ENCODE results near the gene ZNF2. TPM values are rescaled to one million over a fixed set of nuclear protein-coding genes. Genes with fewer than 3 reads are reported as not detected.

The ZNF2 gene
- total and polyA plus RNA-seq, 2 of the 13 experiments (the other 11 are each of a cell fraction or from before 2014, with no cell fraction given) = 4.3 to 6.1 TPM

DNA sequence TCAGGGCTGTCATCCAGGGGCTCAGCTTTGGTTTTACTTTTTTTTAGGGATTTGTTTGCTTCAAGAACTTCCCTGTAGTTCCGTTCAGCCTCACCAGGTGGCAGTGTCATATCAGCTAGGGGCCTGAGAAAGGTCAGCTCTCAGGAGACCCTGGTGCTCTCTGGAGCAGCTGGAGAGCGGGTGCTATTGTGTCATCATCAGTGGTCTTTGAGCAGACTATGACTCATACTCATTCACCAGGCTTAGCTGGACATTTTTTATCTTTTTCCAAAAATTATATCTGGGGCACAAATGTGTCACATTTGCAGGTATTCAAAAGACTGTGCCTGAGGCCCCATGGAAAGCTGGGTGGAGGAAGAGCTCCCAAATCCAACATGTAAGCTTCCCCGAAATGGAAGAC lies 66.1 kb downstream of the ZNF2 start (continued):
- no peak for TF ChIP-seq ZNF256 (CRISPR knock-in tag; conservative IDR thresholded peaks at IDR 0.05)
- TF ChIP-seq, protein P1, sequence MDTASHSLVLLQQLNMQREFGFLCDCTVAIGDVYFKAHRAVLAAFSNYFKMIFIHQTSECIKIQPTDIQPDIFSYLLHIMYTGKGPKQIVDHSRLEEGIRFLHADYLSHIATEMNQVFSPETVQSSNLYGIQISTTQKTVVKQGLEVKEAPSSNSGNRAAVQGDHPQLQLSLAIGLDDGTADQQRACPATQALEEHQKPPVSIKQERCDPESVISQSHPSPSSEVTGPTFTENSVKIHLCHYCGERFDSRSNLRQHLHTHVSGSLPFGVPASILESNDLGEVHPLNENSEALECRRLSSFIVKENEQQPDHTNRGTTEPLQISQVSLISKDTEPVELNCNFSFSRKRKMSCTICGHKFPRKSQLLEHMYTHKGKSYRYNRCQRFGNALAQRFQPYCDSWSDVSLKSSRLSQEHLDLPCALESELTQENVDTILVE (CRISPR knock-in tag; IDR thresholded peaks at IDR 0.05) = peak; percentile 62; the same call in 1 of the 2 replicates
- TF ChIP-seq HOXA3 (CRISPR knock-in tag; IDR thresholded peaks at IDR 0.05) = peak; percentile 23; the same call in 1 of the 2 replicates
- TF ChIP-seq, protein P2, sequence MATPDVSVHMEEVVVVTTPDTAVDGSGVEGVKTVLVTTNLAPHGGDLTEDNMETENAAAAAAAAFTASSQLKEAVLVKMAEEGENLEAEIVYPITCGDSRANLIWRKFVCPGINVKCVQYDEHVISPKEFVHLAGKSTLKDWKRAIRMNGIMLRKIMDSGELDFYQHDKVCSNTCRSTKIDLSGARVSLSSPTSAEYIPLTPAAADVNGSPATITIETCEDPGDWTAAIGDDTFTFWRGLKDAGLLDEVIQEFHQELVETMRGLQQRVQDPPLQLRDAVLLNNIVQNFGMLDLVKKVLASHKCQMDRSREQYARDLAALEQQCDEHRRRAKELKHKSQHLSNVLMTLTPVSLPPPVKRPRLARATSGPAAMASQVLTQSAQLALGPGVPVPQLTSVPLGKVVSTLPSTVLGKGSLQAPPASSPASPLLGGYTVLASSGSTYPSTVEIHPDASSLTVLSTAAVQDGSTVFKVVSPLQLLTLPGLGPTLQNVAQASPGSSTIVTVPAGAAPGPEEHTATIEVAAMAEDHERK (CRISPR knock-in tag; IDR thresholded peaks at IDR 0.05; ENCODE audit: low read depth) = no peak
- TF ChIP-seq, protein P3, sequence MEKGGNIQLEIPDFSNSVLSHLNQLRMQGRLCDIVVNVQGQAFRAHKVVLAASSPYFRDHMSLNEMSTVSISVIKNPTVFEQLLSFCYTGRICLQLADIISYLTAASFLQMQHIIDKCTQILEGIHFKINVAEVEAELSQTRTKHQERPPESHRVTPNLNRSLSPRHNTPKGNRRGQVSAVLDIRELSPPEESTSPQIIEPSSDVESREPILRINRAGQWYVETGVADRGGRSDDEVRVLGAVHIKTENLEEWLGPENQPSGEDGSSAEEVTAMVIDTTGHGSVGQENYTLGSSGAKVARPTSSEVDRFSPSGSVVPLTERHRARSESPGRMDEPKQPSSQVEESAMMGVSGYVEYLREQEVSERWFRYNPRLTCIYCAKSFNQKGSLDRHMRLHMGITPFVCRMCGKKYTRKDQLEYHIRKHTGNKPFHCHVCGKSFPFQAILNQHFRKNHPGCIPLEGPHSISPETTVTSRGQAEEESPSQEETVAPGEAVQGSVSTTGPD (CRISPR knock-in tag; IDR thresholded peaks at IDR 0.05) = no peak
- no peak for TF ChIP-seq NFRKB (IDR thresholded peaks at IDR 0.05)
- TF ChIP-seq HNF4G (IDR thresholded peaks at IDR 0.05; ENCODE audit: borderline replicate concordance, low read depth, low read length) = peak; percentile 29; the same call in 1 of the 2 replicates
- no peak for TF ChIP-seq HNF4G (CRISPR knock-in tag; IDR thresholded peaks at IDR 0.05; ENCODE audit: borderline replicate concordance, low read depth)
- 0 out of 2 replicates have a peak, but pooled peaks have one; percentile 31 for TF ChIP-seq ZNF350 (CRISPR knock-in tag; IDR thresholded peaks at IDR 0.05; ENCODE audit: borderline replicate concordance, low read depth)
- TF ChIP-seq CREB1 (IDR thresholded peaks at IDR 0.05) = peak; percentile 83
- TF ChIP-seq CREB1 (CRISPR knock-in tag; IDR thresholded peaks at IDR 0.05) = peak; percentile 33; the same call in 1 of the 2 replicates
- peak; percentile 50; the same call in 1 of the 2 replicates for TF ChIP-seq IRF2 (CRISPR knock-in tag; IDR thresholded peaks at IDR 0.05)
- TF ChIP-seq ZNF644 (CRISPR knock-in tag; IDR thresholded peaks at IDR 0.05; ENCODE audit: low read depth) = 0 out of 2 replicates have a peak, but pooled peaks have one; percentile 38
- TF ChIP-seq, protein P4, sequence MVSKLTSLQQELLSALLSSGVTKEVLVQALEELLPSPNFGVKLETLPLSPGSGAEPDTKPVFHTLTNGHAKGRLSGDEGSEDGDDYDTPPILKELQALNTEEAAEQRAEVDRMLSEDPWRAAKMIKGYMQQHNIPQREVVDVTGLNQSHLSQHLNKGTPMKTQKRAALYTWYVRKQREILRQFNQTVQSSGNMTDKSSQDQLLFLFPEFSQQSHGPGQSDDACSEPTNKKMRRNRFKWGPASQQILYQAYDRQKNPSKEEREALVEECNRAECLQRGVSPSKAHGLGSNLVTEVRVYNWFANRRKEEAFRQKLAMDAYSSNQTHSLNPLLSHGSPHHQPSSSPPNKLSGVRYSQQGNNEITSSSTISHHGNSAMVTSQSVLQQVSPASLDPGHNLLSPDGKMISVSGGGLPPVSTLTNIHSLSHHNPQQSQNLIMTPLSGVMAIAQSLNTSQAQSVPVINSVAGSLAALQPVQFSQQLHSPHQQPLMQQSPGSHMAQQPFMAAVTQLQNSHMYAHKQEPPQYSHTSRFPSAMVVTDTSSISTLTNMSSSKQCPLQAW (CRISPR knock-in tag; IDR thresholded peaks at IDR 0.05) = peak; percentile 43; the same call in 1 of the 2 replicates
- peak; percentile 79 for TF ChIP-seq SALL1 (CRISPR knock-in tag; IDR thresholded peaks at IDR 0.05)
- TF ChIP-seq STAG1 (CRISPR knock-in tag; IDR thresholded peaks at IDR 0.05) = peak; percentile 92
- TF ChIP-seq, protein P5, sequence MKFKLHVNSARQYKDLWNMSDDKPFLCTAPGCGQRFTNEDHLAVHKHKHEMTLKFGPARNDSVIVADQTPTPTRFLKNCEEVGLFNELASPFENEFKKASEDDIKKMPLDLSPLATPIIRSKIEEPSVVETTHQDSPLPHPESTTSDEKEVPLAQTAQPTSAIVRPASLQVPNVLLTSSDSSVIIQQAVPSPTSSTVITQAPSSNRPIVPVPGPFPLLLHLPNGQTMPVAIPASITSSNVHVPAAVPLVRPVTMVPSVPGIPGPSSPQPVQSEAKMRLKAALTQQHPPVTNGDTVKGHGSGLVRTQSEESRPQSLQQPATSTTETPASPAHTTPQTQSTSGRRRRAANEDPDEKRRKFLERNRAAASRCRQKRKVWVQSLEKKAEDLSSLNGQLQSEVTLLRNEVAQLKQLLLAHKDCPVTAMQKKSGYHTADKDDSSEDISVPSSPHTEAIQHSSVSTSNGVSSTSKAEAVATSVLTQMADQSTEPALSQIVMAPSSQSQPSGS (CRISPR knock-in tag; IDR thresholded peaks at IDR 0.05) = peak; percentile 73; the same call in 1 of the 2 replicates
- TF ChIP-seq, protein P6, sequence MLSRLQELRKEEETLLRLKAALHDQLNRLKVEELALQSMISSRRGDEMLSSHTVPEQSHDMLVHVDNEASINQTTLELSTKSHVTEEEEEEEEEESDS (CRISPR knock-in tag; IDR thresholded peaks at IDR 0.05; ENCODE audit: borderline replicate concordance) = no peak
- peak; percentile 15; the same call in 1 of the 2 replicates for TF ChIP-seq GABPB1 (CRISPR knock-in tag; IDR thresholded peaks at IDR 0.05)
- TF ChIP-seq TCF7 (IDR thresholded peaks at IDR 0.05; ENCODE audit: low read depth) = no peak
- no peak for TF ChIP-seq REL (CRISPR knock-in tag; conservative IDR thresholded peaks at IDR 0.05)
- peak; percentile 47; the same call in 1 of the 2 replicates for TF ChIP-seq ZNF878 (CRISPR knock-in tag; IDR thresholded peaks at IDR 0.05)
- TF ChIP-seq, protein P7, sequence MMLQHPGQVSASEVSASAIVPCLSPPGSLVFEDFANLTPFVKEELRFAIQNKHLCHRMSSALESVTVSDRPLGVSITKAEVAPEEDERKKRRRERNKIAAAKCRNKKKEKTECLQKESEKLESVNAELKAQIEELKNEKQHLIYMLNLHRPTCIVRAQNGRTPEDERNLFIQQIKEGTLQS (CRISPR knock-in tag; IDR thresholded peaks at IDR 0.05) = peak; percentile 93
- TF ChIP-seq ZNF331 (CRISPR knock-in tag; IDR thresholded peaks at IDR 0.05) = peak; percentile 58; the same call in 1 of the 2 replicates

Measured in HepG2 (cell line).